Tibial nerve (tissue), 4 donors: ENCODE measurements around the gene LCE2D. TPM values are rescaled to one million over a fixed set of nuclear protein-coding genes. Genes with fewer than 3 reads are reported as not detected.
"Not testable (repeated sequence)": the region's sequence is repeated elsewhere in the genome, so short reads cannot be mapped to it uniquely, and the experiment has no call there.

Experiments used
- DNase-seq, 2 donors: peaks; one replicate each; pipeline ENCODE4 v3.0.0-alpha.2; 2019; ENCODE audit warnings: low spot score in 2 of 2
- H3K27ac ChIP-seq, 4 donors: fragments of 200-600 bp; sonication (generic) in 3 of 4; one replicate each; pipeline ENCODE4 v1.5.1; 2017 to 2019; ENCODE audit warnings: mild to moderate bottlenecking in 1 of 4
- H3K27me3 ChIP-seq, 2 donors: fragments of 200-600 bp; sonication (generic) in 1 of 2; one replicate each; pipeline versions ENCODE4 v1.5.1 to v1.6.0; 2017 to 2019
- H3K36me3 ChIP-seq, 3 donors: fragments of 200-600 bp; sonication (generic); one replicate each; pipeline ENCODE4 v1.5.1; 2018 to 2019
- H3K4me1 ChIP-seq, 4 donors: fragments of 200-600 bp; sonication (generic) in 3 of 4; one replicate each; pipeline ENCODE4 v1.5.1; 2017 to 2019
- H3K4me3 ChIP-seq, 4 donors: fragments of 200-600 bp; sonication (generic) in 3 of 4; one replicate each; pipeline ENCODE4 v1.5.1; 2017 to 2019; ENCODE audit warnings: mild to moderate bottlenecking in 1 of 4, moderate library complexity in 1 of 4
- H3K9me3 ChIP-seq, 4 donors: fragments of 200-600 bp; sonication (generic) in 3 of 4; one replicate each; pipeline ENCODE4 v1.5.1; 2017 to 2019
- EP300 ChIP-seq, 2 donors: sonication (generic); formaldehyde crosslinking; IDR thresholded peaks; one replicate each; pipeline ENCODE4 v1.6.1; 2017; ENCODE audit warnings: antibody characterized with exemption in 2 of 2, mild to moderate bottlenecking in 1 of 2
- POLR2A ChIP-seq, 2 donors: fragments of 450-650 bp; IDR thresholded peaks; one replicate each; pipeline ENCODE4 v1.6.1; 2017; ENCODE audit warnings: antibody characterized with exemption in 2 of 2, mild to moderate bottlenecking in 2 of 2, moderate library complexity in 2 of 2
- WGBS, 2 donors: methylation state at CpG; one replicate each; pipeline ENCODE4 v1.1.5; 2018; 5-methylcytosine and 5-hydroxymethylcytosine counted together
- total RNA-seq, 4 donors: library from RNA; depleted of rRNA; stranded (reverse); fragments of >200 nt; gene quantifications; one replicate each; pipeline ENCODE4 v1.1.0, GENCODE V29; 2016
- TF ChIP-seq, protein P1 (sequence below), 5 experiments: fragments of 200-600 bp in 3 of 5; fragments of 450-650 bp in 2 of 5; sonication (generic) in 3 of 5; IDR thresholded peaks; one replicate each; pipeline ENCODE4 v1.5.1; 2016 to 2019; ENCODE audit warnings: antibody characterized with exemption in 5 of 5, mild to moderate bottlenecking in 3 of 5, moderate library complexity in 2 of 5

LCE2D gene
- total RNA-seq, 4 donors from 2014 or later: not detected

DNA sequence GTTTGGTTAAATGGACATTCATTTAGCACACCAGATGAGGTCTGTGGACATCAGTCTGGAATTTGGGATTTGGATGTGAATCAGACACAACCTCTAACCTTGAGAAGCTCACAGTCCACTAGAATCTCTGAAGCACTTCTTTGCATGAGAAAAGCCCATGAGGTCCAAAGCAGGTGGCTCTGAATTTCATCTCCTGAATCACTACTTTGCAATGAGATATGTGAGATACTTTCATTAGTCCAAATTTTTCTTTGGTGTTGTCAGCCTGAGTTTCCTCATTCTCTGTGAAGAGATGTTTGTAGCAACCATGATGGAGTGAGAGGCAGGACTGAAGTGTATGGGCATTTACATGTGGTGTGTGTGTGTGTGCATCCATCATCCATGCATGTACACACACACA is 16.5 kb upstream of the LCE2D start:
- DNase-seq: no peak
- Histone ChIP-seq H3K4me1 (no peaks in the 10 kb centered on the region), H3K9me3 (peaks cover 0 to 6% (median 0%) of the 10 kb centered on the region in 4 donors), H3K36me3 (no peaks in the 10 kb centered on the region), H3K27ac (no peak overlapping the region), H3K27me3 (no peaks in the 10 kb centered on the region), H3K4me3 (no peak overlapping the region)
- no peak for TF ChIP-seq EP300 (IDR thresholded peaks at IDR 0.05)

DNA sequence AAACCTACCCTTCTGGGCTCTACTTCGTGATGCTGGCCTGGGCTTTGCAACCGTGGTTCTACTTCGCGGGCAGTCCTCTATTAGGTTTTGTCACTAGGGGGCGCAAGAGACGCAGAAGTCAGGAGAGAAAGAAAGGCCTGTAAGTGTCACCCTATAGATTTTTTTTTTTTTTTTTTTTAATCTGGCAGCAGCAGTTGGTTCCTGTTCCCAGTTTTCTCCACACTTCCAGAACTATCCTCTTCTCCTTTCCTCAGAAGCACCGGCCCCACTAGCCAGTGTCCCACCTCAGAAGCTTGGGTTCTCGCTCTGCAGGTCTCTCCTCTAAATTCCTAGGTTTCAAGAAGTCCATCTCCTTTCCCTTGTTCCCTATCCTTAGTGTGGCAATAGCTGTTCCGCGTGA is 9.1 kb upstream of the LCE2D start:
- Histone ChIP-seq H3K4me1 (no peaks in the 10 kb centered on the region), H3K27ac (no peak overlapping the region), H3K36me3 (no peaks in the 10 kb centered on the region), H3K9me3 (no peaks in the 10 kb centered on the region), H3K27me3 (no peaks in the 10 kb centered on the region), H3K4me3 (no peak overlapping the region)
- DNase-seq: peak in 1 of 2 donors; percentile 31
- 30 to 32% methylated on average over 10 of the region's 10 CpGs for WGBS, 2 donors
- TF ChIP-seq, protein P1, sequence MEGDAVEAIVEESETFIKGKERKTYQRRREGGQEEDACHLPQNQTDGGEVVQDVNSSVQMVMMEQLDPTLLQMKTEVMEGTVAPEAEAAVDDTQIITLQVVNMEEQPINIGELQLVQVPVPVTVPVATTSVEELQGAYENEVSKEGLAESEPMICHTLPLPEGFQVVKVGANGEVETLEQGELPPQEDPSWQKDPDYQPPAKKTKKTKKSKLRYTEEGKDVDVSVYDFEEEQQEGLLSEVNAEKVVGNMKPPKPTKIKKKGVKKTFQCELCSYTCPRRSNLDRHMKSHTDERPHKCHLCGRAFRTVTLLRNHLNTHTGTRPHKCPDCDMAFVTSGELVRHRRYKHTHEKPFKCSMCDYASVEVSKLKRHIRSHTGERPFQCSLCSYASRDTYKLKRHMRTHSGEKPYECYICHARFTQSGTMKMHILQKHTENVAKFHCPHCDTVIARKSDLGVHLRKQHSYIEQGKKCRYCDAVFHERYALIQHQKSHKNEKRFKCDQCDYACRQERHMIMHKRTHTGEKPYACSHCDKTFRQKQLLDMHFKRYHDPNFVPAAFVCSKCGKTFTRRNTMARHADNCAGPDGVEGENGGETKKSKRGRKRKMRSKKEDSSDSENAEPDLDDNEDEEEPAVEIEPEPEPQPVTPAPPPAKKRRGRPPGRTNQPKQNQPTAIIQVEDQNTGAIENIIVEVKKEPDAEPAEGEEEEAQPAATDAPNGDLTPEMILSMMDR (IDR thresholded peaks at IDR 0.05): peak in 2 of 5 experiments; percentile 31 to 33
- no peak for TF ChIP-seq POLR2A (IDR thresholded peaks at IDR 0.05)

DNA sequence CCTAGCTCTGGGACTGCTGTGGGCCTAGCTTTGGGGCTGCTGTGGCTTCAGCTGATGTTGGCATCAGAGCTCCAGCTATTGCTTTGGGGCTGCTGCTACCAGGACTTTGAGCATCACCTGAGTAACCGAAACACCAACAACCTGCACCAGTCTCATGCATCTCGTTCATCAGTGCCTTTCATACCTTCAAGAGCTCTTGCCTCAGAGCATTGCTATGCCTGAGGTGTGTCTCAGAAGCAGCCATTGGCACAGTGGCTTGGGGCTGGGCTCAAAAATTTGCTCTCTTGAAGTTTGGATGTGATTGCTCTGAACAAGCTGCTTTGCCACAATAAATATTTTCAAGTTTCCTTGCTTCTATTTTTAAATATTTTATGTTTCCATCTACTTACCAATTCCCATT is 6.7 kb upstream of the LCE2D start:
- Histone ChIP-seq H3K4me3 (no peak overlapping the region), H3K4me1 (no peaks in the 10 kb centered on the region), H3K27ac (no peak overlapping the region), H3K27me3 (no peaks in the 10 kb centered on the region), H3K9me3 (no peaks in the 10 kb centered on the region), H3K36me3 (no peaks in the 10 kb centered on the region)
- no peak for DNase-seq
- TF ChIP-seq, protein P1 (IDR thresholded peaks at IDR 0.05): no peak
- TF ChIP-seq EP300 (IDR thresholded peaks at IDR 0.05): no peak
- no peak for TF ChIP-seq POLR2A (IDR thresholded peaks at IDR 0.05)
- WGBS, 2 donors: 67 to 82% methylated on average over 2 of the region's 2 CpGs

DNA sequence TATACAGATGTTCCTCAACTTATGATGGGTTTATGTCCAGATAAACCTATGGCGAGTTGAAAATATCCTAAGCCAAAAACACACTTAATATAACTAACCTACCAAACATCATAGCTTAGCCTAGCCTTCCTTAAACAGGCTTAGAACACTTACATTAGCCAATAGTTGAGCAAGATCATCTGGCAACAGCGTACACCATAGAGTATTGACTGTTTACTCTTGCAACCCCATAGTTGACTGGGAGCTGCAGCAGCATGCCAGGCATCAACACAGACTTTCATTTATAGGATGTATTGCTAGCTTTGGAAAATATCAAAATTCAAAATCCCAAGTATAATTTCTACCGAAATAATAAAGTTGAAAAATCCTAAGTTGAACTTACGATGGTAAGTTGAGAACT is 5.5 kb upstream of the LCE2D start:
- no peaks in the 10 kb centered on the region for H3K9me3 ChIP-seq
- H3K36me3 ChIP-seq: no peaks in the 10 kb centered on the region
- 82 to 89% methylated on average over 4 of the region's 4 CpGs for WGBS, 2 donors
- H3K4me3 ChIP-seq: no peak overlapping the region
- DNase-seq: no peak
- no peak overlapping the region for H3K27ac ChIP-seq
- TF ChIP-seq, protein P1 (IDR thresholded peaks at IDR 0.05): no peak
- TF ChIP-seq EP300 (IDR thresholded peaks at IDR 0.05) (no peak), POLR2A (IDR thresholded peaks at IDR 0.05) (no peak)
- no peaks in the 10 kb centered on the region for H3K4me1 ChIP-seq
- no peaks in the 10 kb centered on the region for H3K27me3 ChIP-seq

DNA sequence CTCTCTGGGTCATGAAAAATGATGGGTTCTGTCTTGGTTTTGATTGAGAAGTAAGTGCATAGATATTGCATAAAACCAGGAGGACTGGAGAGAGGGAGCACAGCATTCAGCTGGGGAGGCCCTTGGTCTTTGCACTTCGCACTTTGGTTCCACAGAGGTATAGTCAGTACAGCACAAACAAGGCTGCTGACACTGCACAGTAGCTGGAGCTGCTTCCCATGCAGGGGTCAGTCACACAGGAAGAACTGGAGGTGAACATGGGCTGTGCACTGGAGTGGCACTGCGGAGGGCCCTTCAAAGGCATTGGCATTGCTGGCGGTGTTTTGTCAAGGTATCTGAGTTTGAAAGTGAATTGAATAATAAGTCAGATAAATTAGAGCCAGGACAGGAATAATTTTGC is 4.5 kb upstream of the LCE2D start:
- DNase-seq: no peak
- H3K27ac ChIP-seq: no peak overlapping the region
- H3K4me3 ChIP-seq: no peak overlapping the region
- no peaks in the 10 kb centered on the region for H3K4me1 ChIP-seq
- no peaks in the 10 kb centered on the region for H3K9me3 ChIP-seq
- H3K27me3 ChIP-seq: no peaks in the 10 kb centered on the region
- no peaks in the 10 kb centered on the region for H3K36me3 ChIP-seq
- WGBS, 2 donors: 90 to 96% methylated on average over 3 of the region's 3 CpGs
- TF ChIP-seq EP300 (IDR thresholded peaks at IDR 0.05) (no peak), POLR2A (IDR thresholded peaks at IDR 0.05) (no peak)
- TF ChIP-seq, protein P1 (IDR thresholded peaks at IDR 0.05): no peak

DNA sequence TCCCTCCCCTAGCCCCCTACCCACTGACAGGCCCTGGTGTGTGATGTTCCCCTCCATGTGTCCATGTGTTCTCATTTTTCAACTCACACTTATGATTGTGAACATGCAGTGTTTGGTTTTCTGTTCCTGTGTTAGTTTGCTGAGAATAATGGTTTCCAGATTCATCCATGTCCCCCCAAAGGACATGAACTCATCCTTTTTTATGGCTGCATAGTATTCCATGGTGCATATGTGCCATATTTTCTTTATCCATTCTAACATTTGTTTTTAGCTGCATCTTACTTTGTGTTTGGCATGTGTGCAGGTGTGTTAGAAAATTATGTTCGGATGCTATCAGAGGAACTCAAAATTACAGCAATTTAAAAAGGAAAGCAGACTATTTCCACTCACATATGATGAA is 3.0 kb downstream of the LCE2D start:
- H3K27ac ChIP-seq, H3K9me3 ChIP-seq, H3K4me1 ChIP-seq, H3K27me3 ChIP-seq, H3K4me3 ChIP-seq, H3K36me3 ChIP-seq, DNase-seq: not testable (repeated sequence)
- WGBS, 2 donors: 86 to 92% methylated on average over 1 of the region's 1 CpG
